PC-3 (cell line): ENCODE results near the gene PRPSAP2. TPM values are rescaled to one million over a fixed set of nuclear protein-coding genes. Genes with fewer than 3 reads are reported as not detected.

Experiments used
- ATAC-seq: fragments of 200-7000 bp; cut with Tn5 transposase; 2 replicates; pipeline ENCODE4 v1.9.1; 2020; ENCODE audit warnings: mild to moderate bottlenecking, moderate library complexity
- BruUV-seq: library from RNA; stranded (reverse); fragments of 400-500 nt; replicated peaks from 2 replicates; lab custom pipeline; 2021; lab: Mats Ljungman, UMichigan
- CTCF ChIA-PET: fragments of 300-600 bp; sonication (Branson Sonifier 250); formaldehyde crosslinking; loops from one replicate; lab custom pipeline; 2022; ENCODE audit warnings: antibody characterized with exemption; lab: Charles Lee
- POLR2A ChIA-PET: fragments of 300-600 bp; sonication (Branson Sonifier 250); formaldehyde crosslinking; loops from one replicate; lab custom pipeline; 2022; ENCODE audit warnings: antibody characterized with exemption; ENCODE audit not compliant: unreplicated experiment; lab: Charles Lee
- DNase-seq: peaks from one replicate; pipeline ENCODE4 v3.0.0-alpha.2; 2015
- H2AFZ ChIP-seq: fragments of 300-600 bp; sonication (generic); 2 replicates; pipeline ENCODE4 v1.6.0; 2016; ENCODE audit warnings: antibody characterized with exemption, low read length
- H3F3A ChIP-seq: fragments of 300-600 bp; sonication (generic); one replicate; pipeline ENCODE4 v1.6.0; 2017; ENCODE audit warnings: antibody characterized with exemption, low read length, control low read depth, mild to moderate bottlenecking; ENCODE audit not compliant: unreplicated experiment
- H3K27ac ChIP-seq: fragments of 300-600 bp; sonication (generic); 2 replicates; pipeline ENCODE4 v1.5.1; 2016; ENCODE audit warnings: mild to moderate bottlenecking, low read length
- H3K27me3 ChIP-seq: fragments of 300-600 bp; sonication (generic); 2 replicates; pipeline ENCODE4 v1.6.1; 2016; ENCODE audit warnings: low read length, mixed read lengths
- H3K36me3 ChIP-seq: fragments of 300-600 bp; sonication (generic); 2 replicates; pipeline ENCODE4 v1.6.1; 2016; ENCODE audit warnings: low read depth, mixed run types, low read length, mixed read lengths
- H3K4me1 ChIP-seq: fragments of 300-600 bp; sonication (generic); 2 replicates; pipeline ENCODE4 v1.5.1; 2016; ENCODE audit warnings: low read length; ENCODE audit not compliant: insufficient read depth
- H3K4me2 ChIP-seq: fragments of 300-600 bp; sonication (generic); 2 replicates; pipeline ENCODE4 v1.6.0; 2016; ENCODE audit warnings: low read length
- H3K4me3 ChIP-seq: fragments of 300-600 bp; sonication (generic); 2 replicates; pipeline ENCODE4 v1.5.1; 2016; ENCODE audit warnings: mild to moderate bottlenecking, low read length, mixed read lengths
- H3K79me2 ChIP-seq: fragments of 300-600 bp; sonication (generic); 2 replicates; pipeline ENCODE4 v1.6.1; 2017; ENCODE audit warnings: low read length, mixed read lengths
- H3K9ac ChIP-seq: fragments of 300-600 bp; sonication (generic); 2 replicates; pipeline ENCODE4 v1.6.0; 2016; ENCODE audit warnings: mild to moderate bottlenecking, low read length
- H3K9me2 ChIP-seq: fragments of 300-600 bp; sonication (generic); replicated peaks from 2 replicates; pipeline ENCODE4 v1.6.1; 2016; ENCODE audit warnings: mixed run types, low read length, mixed read lengths
- H3K9me3 ChIP-seq: fragments of 300-600 bp; sonication (generic); 2 replicates; pipeline ENCODE4 v1.6.1; 2016; ENCODE audit warnings: low read length, mixed read lengths
- H4K20me1 ChIP-seq: fragments of 300-600 bp; sonication (generic); 2 replicates; pipeline ENCODE4 v1.6.1; 2016; ENCODE audit warnings: low read length, mixed read lengths
- CTCF ChIP-seq: fragments of 300-600 bp; sonication (generic); conservative IDR thresholded peaks from 2 replicates; pipeline ENCODE4 v1.5.1; 2017; ENCODE audit warnings: antibody characterized with exemption, low read depth, mild to moderate bottlenecking, low read length
- EZH2 ChIP-seq: fragments of 300-600 bp; sonication (generic); IDR thresholded peaks from one replicate; pipeline ENCODE4 v1.6.1; 2017; ENCODE audit warnings: antibody characterized with exemption, mild to moderate bottlenecking, low read length; ENCODE audit not compliant: unreplicated experiment
- EZH2phosphoT487 ChIP-seq: fragments of 300-600 bp; sonication (generic); IDR thresholded peaks from 2 replicates; pipeline ENCODE4 v1.6.1; 2018; ENCODE audit warnings: mild to moderate bottlenecking, antibody characterized with exemption, low read length, borderline replicate concordance
- intact Hi-C: fragments of 100-400 bp; cut with micrococcal nuclease; formaldehyde crosslinking; loops from 2 replicates; pipeline ENCODE4 v1.9.0; 2023
- total RNA-seq: library from RNA; depleted of rRNA; stranded (reverse); fragments of >200 nt; gene quantifications from 2 replicates; pipeline ENCODE4 v1.2.3, GENCODE V29; 2014

PRPSAP2 gene
- total RNA-seq, 1 experiment from 2014 or later: 81.3 TPM

GRCh38 chr17:18959845-18960240 is 101.9 kb downstream of the PRPSAP2 start:
- ATAC-seq: no peak

GRCh38 chr17:18960241-18960665 is 102.3 kb downstream of the PRPSAP2 start:
- DNase-seq (no peak), ATAC-seq (no peak)
- no peaks in the 10 kb centered on the region for H3K9me3 ChIP-seq
- CTCF ChIA-PET: interaction anchor here (0.6 kb wide), 1 partner anchor 742 kb away, joined by 4 read pairs; no protein-coding TSS in a partner anchor
- intact Hi-C loops: no loop called here
- no peaks in the 10 kb centered on the region for H4K20me1 ChIP-seq
- no peak overlapping the region for H3K27ac ChIP-seq
- TF ChIP-seq CTCF: no peak
- TF ChIP-seq EZH2: no peak
- no peak for TF ChIP-seq EZH2phosphoT487
- no peaks in the 10 kb centered on the region for H3F3A ChIP-seq
- H3K4me2 ChIP-seq: no peak overlapping the region
- no peak overlapping the region for H3K9ac ChIP-seq
- H3K9me2 ChIP-seq: no peaks in the 10 kb centered on the region
- H2AFZ ChIP-seq: no peak overlapping the region
- BruUV-seq: no TSS peak
- no peaks in the 10 kb centered on the region for H3K36me3 ChIP-seq
- no peaks in the 10 kb centered on the region for H3K4me1 ChIP-seq
- POLR2A ChIA-PET: no interaction called here
- H3K4me3 ChIP-seq: no peak overlapping the region
- no peaks in the 10 kb centered on the region for H3K27me3 ChIP-seq
- no peaks in the 10 kb centered on the region for H3K79me2 ChIP-seq

More at GRCh38 chr17:18959845-18960240, 101.9 kb downstream of the PRPSAP2 start:
- intact Hi-C loops: no loop called here
- no peak overlapping the region for H3K4me3 ChIP-seq
- no peaks in the 10 kb centered on the region for H3K4me1 ChIP-seq
- no peak overlapping the region for H2AFZ ChIP-seq
- no peaks in the 10 kb centered on the region for H4K20me1 ChIP-seq
- no peak overlapping the region for H3K9ac ChIP-seq
- ChIA-PET CTCF (interaction anchor here (0.6 kb wide), 1 partner anchor 742 kb away, joined by 4 read pairs; no protein-coding TSS in a partner anchor), POLR2A (interaction anchor here (0.5 kb wide), 1 partner anchor 13 kb away, joined by 3 read pairs; no protein-coding TSS in a partner anchor)
- no peaks in the 10 kb centered on the region for H3K36me3 ChIP-seq
- no TSS peak for BruUV-seq
- H3K27me3 ChIP-seq: no peaks in the 10 kb centered on the region
- no peak overlapping the region for H3K27ac ChIP-seq
- no peak for DNase-seq
- no peaks in the 10 kb centered on the region for H3K9me3 ChIP-seq
- no peak overlapping the region for H3K4me2 ChIP-seq
- H3F3A ChIP-seq: no peaks in the 10 kb centered on the region
- H3K9me2 ChIP-seq: no peaks in the 10 kb centered on the region
- no peak for TF ChIP-seq EZH2phosphoT487
- TF ChIP-seq EZH2: no peak
- no peak for TF ChIP-seq CTCF
- H3K79me2 ChIP-seq: no peaks in the 10 kb centered on the region

- H3K27ac ChIP-seq: no peak overlapping the region
- no peaks in the 10 kb centered on the region for H3K9me2 ChIP-seq
- no peaks in the 10 kb centered on the region for H3K4me1 ChIP-seq
- no peak overlapping the region for H3K4me3 ChIP-seq
- CTCF ChIA-PET: interaction anchor here (0.6 to 0.7 kb wide), 3 partner anchors 9 to 40 kb away, joined by 3 to 4 read pairs (median 3); partner anchors contain the start of gene SLC5A10
- TF ChIP-seq CTCF: peak; percentile 98
- no peak for TF ChIP-seq EZH2
- TF ChIP-seq EZH2phosphoT487: no peak
- H3K4me2 ChIP-seq: no peak overlapping the region
- DNase-seq (peak; percentile 82), ATAC-seq (peak; percentile 97)
- no peak overlapping the region for H2AFZ ChIP-seq
- H3K36me3 ChIP-seq: no peaks in the 10 kb centered on the region
- no peaks in the 10 kb centered on the region for H3K79me2 ChIP-seq
- intact Hi-C loops: no loop called here
- H3F3A ChIP-seq: no peaks in the 10 kb centered on the region
- no peak overlapping the region for H3K9ac ChIP-seq
- no peaks in the 10 kb centered on the region for H3K9me3 ChIP-seq
- H3K27me3 ChIP-seq: no peaks in the 10 kb centered on the region
- POLR2A ChIA-PET: no interaction called here
- no peaks in the 10 kb centered on the region for H4K20me1 ChIP-seq
- no TSS peak for BruUV-seq
These were observed 103.0 kb downstream of the PRPSAP2 start for GRCh38 chr17:18960803-18961511.
